ENCODE measurements around the gene PPCS. TPM values are rescaled to one million over a fixed set of nuclear protein-coding genes. Genes with fewer than 3 reads are reported as not detected.

Gene PPCS
- total and polyA plus RNA-seq, 9 of the 15 experiments (the other 6 are each of a cell fraction or from before 2014, with no cell fraction given): 7.9 to 34.6 (median 14.8) TPM

- H3K36me3 ChIP-seq (ENCODE audit: control insufficient read depth, insufficient read depth, low read length): no peaks in the 10 kb centered on the region
- no peaks in the 10 kb centered on the region for H3K79me2 ChIP-seq (ENCODE audit: control insufficient read depth, insufficient read depth, low read length)
- WGBS (ENCODE audit: insufficient coverage, low coverage, missing lambda C conversion rate): 2% methylated on average over 9 of the region's 9 CpGs
- no peak overlapping the region for H3K27ac ChIP-seq (ENCODE audit: extremely low read depth, low read depth, low read length)
- H3K9me1 ChIP-seq (ENCODE audit: control insufficient read depth, insufficient read depth, low read length): no peaks in the 10 kb centered on the region
- ChIA-PET POLR2A (no interaction called here), CTCF (ENCODE audit: low intra/inter-chr PET ratio) (no interaction called here)
- H3K4me1 ChIP-seq (replicated peaks in 1 of 2; ENCODE audit: control insufficient read depth in 2 of 2, insufficient read depth in 2 of 2, low read length in 2 of 2): no peaks in the 10 kb centered on the region; a peak in 1 of 5 replicates
- ATAC-seq (no peak), DNase-seq (ENCODE audit: extremely low read depth in 1 of 4, low spot score in 3 of 4) (no peak), FAIRE-seq (no peak)
- H3K4me3 ChIP-seq: no peak overlapping the region
- H3K27me3 ChIP-seq (ENCODE audit: control insufficient read depth in 2 of 2, insufficient read depth in 2 of 2, low read length in 2 of 2): peaks cover 40% of the 10 kb centered on the region in 2 experiments
- H3K4me2 ChIP-seq (ENCODE audit: insufficient read depth, low read length): no peak overlapping the region
- TF ChIP-seq, protein P1, sequence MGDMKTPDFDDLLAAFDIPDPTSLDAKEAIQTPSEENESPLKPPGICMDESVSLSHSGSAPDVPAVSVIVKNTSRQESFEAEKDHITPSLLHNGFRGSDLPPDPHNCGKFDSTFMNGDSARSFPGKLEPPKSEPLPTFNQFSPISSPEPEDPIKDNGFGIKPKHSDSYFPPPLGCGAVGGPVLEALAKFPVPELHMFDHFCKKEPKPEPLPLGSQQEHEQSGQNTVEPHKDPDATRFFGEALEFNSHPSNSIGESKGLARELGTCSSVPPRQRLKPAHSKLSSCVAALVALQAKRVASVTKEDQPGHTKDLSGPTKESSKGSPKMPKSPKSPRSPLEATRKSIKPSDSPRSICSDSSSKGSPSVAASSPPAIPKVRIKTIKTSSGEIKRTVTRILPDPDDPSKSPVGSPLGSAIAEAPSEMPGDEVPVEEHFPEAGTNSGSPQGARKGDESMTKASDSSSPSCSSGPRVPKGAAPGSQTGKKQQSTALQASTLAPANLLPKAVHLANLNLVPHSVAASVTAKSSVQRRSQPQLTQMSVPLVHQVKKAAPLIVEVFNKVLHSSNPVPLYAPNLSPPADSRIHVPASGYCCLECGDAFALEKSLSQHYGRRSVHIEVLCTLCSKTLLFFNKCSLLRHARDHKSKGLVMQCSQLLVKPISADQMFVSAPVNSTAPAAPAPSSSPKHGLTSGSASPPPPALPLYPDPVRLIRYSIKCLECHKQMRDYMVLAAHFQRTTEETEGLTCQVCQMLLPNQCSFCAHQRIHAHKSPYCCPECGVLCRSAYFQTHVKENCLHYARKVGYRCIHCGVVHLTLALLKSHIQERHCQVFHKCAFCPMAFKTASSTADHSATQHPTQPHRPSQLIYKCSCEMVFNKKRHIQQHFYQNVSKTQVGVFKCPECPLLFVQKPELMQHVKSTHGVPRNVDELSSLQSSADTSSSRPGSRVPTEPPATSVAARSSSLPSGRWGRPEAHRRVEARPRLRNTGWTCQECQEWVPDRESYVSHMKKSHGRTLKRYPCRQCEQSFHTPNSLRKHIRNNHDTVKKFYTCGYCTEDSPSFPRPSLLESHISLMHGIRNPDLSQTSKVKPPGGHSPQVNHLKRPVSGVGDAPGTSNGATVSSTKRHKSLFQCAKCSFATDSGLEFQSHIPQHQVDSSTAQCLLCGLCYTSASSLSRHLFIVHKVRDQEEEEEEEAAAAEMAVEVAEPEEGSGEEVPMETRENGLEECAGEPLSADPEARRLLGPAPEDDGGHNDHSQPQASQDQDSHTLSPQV (IDR thresholded peaks at IDR 0.05): no peak
- TF ChIP-seq HMBOX1 (IDR thresholded peaks at IDR 0.05) (no peak), ZNF354B (CRISPR knock-in tag; IDR thresholded peaks at IDR 0.05) (no peak), ZNF668 (CRISPR knock-in tag; IDR thresholded peaks at IDR 0.05) (no peak), POLR2AphosphoS2 (IDR thresholded peaks at IDR 0.05; ENCODE audit: low read length) (no peak), RBBP5 (IDR thresholded peaks at IDR 0.05; ENCODE audit: borderline replicate concordance, insufficient read depth, low read length, poor library complexity, severe bottlenecking) (no peak), MTF1 (CRISPR knock-in tag; IDR thresholded peaks at IDR 0.05; ENCODE audit: borderline replicate concordance) (no peak), PCBP2 (IDR thresholded peaks at IDR 0.05; ENCODE audit: low read depth, low read length, poor library complexity, severe bottlenecking) (no peak), SREBF1 (IDR thresholded peaks at IDR 0.05; ENCODE audit: borderline replicate concordance, low read depth, low read length) (no peak), SPI1 (IDR thresholded peaks at IDR 0.05; ENCODE audit: borderline replicate concordance, low read depth, low read length) (no peak), WHSC1 (IDR thresholded peaks at IDR 0.05; ENCODE audit: low read length) (no peak), HDAC2 (IDR thresholded peaks at IDR 0.05) (no peak), ESRRB (CRISPR knock-in tag; IDR thresholded peaks at IDR 0.05; ENCODE audit: borderline replicate concordance) (no peak), ZNF75A (CRISPR knock-in tag; IDR thresholded peaks at IDR 0.05) (no peak), ZNF134 (CRISPR knock-in tag; conservative IDR thresholded peaks at IDR 0.05) (no peak), ZNF551 (CRISPR knock-in tag; IDR thresholded peaks at IDR 0.05) (no peak), BCOR (IDR thresholded peaks at IDR 0.05) (no peak)
- TF ChIP-seq, protein P2, sequence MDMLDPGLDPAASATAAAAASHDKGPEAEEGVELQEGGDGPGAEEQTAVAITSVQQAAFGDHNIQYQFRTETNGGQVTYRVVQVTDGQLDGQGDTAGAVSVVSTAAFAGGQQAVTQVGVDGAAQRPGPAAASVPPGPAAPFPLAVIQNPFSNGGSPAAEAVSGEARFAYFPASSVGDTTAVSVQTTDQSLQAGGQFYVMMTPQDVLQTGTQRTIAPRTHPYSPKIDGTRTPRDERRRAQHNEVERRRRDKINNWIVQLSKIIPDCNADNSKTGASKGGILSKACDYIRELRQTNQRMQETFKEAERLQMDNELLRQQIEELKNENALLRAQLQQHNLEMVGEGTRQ (CRISPR knock-in tag; IDR thresholded peaks at IDR 0.05): no peak
- no peak overlapping the region for H3K9ac ChIP-seq (ENCODE audit: insufficient read depth in 1 of 2, low read depth in 2 of 2, low read length in 2 of 2)
- H2AFZ ChIP-seq (ENCODE audit: low read depth, low read length): no peak overlapping the region
- intact Hi-C loops (cut with micrococcal nuclease) (no loop called here), in situ Hi-C loops (cut with MboI) (no loop called here)
- H3K9me3 ChIP-seq (replicated peaks; ENCODE audit: control insufficient read depth, insufficient read depth, low read depth, low read length): no peaks in the 10 kb centered on the region
- BruUV-seq (replicated peaks): no TSS peak
- no peaks in the 10 kb centered on the region for H4K20me1 ChIP-seq (replicated peaks; ENCODE audit: control insufficient read depth, insufficient read depth, low read length)
Observed at GRCh38 chr1:42422737-42423136, 33.6 kb upstream of the PPCS start.

Data from K562 (cell line).